Activated T-cell treated with anti-CD3 and anti-CD28 coated beads for 1 hour (primary cell): ENCODE measurements around the gene GLIPR1.
"Not testable (repeated sequence)": the region's sequence is repeated elsewhere in the genome, so short reads cannot be mapped to it uniquely, and the experiment has no call there.

ENCODE experiments used
- DNase-seq: peaks from one replicate; pipeline ENCODE4 v3.0.0-alpha.2; 2020; ENCODE audit warnings: low read depth

Gene GLIPR1

GRCh38 chr12:75521224-75521623 is 40.7 kb downstream of the GLIPR1 start:
- DNase-seq, result not testable (repeated sequence)

GRCh38 chr12:75522124-75522523 is 41.6 kb downstream of the GLIPR1 start:
- not testable (repeated sequence) for DNase-seq

GRCh38 chr12:75525263-75525662 is 44.7 kb downstream of the GLIPR1 start:
- DNase-seq, result no peak

- DNase-seq, result no peak
Measured at GRCh38 chr12:75526655-75527511, 46.3 kb downstream of the GLIPR1 start.

GRCh38 chr12:75528272-75528671 is 47.7 kb downstream of the GLIPR1 start:
- no peak for DNase-seq

GRCh38 chr12:75528692-75529091 is 48.1 kb downstream of the GLIPR1 start:
- no peak for DNase-seq

GRCh38 chr12:75529316-75529715 is 48.8 kb downstream of the GLIPR1 start:
- DNase-seq, result no peak

- DNase-seq, result no peak
Measured at GRCh38 chr12:75529826-75530225, 49.3 kb downstream of the GLIPR1 start.

GRCh38 chr12:75533239-75533638 is 52.7 kb downstream of the GLIPR1 start:
- no peak for DNase-seq

GRCh38 chr12:75539889-75540288 is 59.3 kb downstream of the GLIPR1 start:
- DNase-seq, result no peak

GRCh38 chr12:75542942-75543341 is 62.4 kb downstream of the GLIPR1 start:
- no peak for DNase-seq

GRCh38 chr12:75543529-75543928 is 63.0 kb downstream of the GLIPR1 start:
- no peak for DNase-seq

- no peak for DNase-seq
Measured at GRCh38 chr12:75545636-75546035, 65.1 kb downstream of the GLIPR1 start.

GRCh38 chr12:75548879-75549278 is 68.3 kb downstream of the GLIPR1 start:
- no peak for DNase-seq

- DNase-seq, result no peak
Measured at GRCh38 chr12:75549989-75550388, 69.4 kb downstream of the GLIPR1 start.

GRCh38 chr12:75550401-75551240 is 70.1 kb downstream of the GLIPR1 start:
- no peak for DNase-seq

- no peak for DNase-seq
Measured at GRCh38 chr12:75551477-75551876, 70.9 kb downstream of the GLIPR1 start.

- no peak for DNase-seq
Measured at GRCh38 chr12:75553398-75553797, 72.8 kb downstream of the GLIPR1 start.
